ENCODE results near the gene SF3B4. TPM values are rescaled to one million over a fixed set of nuclear protein-coding genes. Genes with fewer than 3 reads are reported as not detected.

SF3B4 gene
- total and polyA plus RNA-seq, 12 donors, result 12.6 to 31.9 (median 24.3) TPM

DNA sequence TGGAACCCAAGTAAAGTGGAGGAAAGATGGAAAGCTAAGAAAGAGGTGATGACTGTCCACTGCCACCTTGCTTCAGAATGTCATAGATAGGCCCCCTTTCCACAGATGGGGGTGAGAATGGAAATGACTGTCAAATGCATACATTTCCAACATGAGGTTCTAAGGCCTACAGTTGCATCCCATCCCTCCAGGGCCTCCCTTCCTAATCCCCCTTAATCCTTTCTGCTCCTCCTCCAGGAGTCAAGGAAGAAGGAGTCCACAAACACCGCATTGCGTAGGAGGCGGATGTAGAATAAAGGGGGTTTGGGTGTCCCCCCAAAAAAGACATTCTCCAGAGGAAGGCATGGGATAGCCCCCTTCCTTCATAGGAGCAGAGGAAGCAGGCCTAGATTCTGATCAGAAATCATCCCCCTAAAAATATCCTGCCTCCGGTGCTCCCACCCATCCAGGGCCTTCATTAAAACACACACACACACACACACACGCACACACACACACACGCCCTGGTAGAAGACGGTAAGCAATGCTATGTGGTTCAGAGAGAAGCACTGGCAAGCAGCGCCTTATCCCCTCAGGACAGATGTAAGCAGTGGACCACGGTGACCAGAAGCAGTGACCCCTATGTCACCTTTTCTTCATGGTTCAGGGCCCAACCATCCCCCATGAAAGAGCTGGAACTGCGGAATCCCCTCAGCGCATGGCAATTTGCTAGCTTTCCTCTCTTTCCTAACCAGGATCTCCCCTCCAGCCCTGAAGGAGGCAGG is 12.0 kb downstream of the SF3B4 start:
- TF ChIP-seq, protein P1, sequence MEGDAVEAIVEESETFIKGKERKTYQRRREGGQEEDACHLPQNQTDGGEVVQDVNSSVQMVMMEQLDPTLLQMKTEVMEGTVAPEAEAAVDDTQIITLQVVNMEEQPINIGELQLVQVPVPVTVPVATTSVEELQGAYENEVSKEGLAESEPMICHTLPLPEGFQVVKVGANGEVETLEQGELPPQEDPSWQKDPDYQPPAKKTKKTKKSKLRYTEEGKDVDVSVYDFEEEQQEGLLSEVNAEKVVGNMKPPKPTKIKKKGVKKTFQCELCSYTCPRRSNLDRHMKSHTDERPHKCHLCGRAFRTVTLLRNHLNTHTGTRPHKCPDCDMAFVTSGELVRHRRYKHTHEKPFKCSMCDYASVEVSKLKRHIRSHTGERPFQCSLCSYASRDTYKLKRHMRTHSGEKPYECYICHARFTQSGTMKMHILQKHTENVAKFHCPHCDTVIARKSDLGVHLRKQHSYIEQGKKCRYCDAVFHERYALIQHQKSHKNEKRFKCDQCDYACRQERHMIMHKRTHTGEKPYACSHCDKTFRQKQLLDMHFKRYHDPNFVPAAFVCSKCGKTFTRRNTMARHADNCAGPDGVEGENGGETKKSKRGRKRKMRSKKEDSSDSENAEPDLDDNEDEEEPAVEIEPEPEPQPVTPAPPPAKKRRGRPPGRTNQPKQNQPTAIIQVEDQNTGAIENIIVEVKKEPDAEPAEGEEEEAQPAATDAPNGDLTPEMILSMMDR (IDR thresholded peaks at IDR 0.05), result no peak

DNA sequence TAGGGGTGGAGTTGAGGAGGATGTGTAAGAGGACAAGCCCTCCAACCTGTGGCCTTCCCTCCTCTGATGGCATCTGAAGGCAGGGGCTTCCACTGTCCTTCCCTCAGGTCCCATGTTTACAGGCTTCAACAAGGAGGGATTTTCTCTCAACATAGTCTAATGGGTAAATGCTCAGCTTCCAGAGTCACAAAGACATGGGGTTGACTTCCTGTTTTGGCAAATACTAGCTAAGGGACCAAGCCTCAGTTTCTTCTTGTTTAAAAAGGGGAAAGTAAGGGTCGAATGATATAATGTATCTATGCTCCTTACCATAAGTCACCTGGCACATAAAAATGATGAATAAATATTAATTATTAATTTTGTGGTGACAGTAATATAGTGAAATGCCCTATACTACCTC is 13.1 kb downstream of the SF3B4 start:
- peaks cover 0 to 16% (median 0%) of the 10 kb centered on the region in 9 donors for H3K4me1 ChIP-seq
- no peak overlapping the region for H3K4me3 ChIP-seq
- WGBS, 2 donors, result 93 to 97% methylated on average over 1 of the region's 1 CpG
- H3K27me3 ChIP-seq, result peaks cover 0 to 26% (median 6%) of the 10 kb centered on the region in 7 donors
- intact Hi-C loops (cut with DNase I), result no loop called here
- ATAC-seq, result no peak
- DNase-seq, result no peak
- TF ChIP-seq, protein P1 (IDR thresholded peaks at IDR 0.05), result no peak
- no peaks in the 10 kb centered on the region for H3K36me3 ChIP-seq
- H3K9me3 ChIP-seq, result no peaks in the 10 kb centered on the region
- no peak overlapping the region for H3K27ac ChIP-seq

More for the DNA sequence above, 12.0 kb downstream of the SF3B4 start:
- WGBS, 2 donors, result 82 to 85% methylated on average over 11 of the region's 11 CpGs
- H3K4me1 ChIP-seq, result peaks cover 0 to 16% (median 0%) of the 10 kb centered on the region in 9 donors
- H3K4me3 ChIP-seq, result no peak overlapping the region
- no peak overlapping the region for H3K27ac ChIP-seq
- DNase-seq (no peak), ATAC-seq (no peak)
- H3K27me3 ChIP-seq, result peaks cover 0 to 26% (median 6%) of the 10 kb centered on the region in 7 donors
- intact Hi-C loops (cut with DNase I), result no loop called here
- no peaks in the 10 kb centered on the region for H3K9me3 ChIP-seq
- no peaks in the 10 kb centered on the region for H3K36me3 ChIP-seq

DNA sequence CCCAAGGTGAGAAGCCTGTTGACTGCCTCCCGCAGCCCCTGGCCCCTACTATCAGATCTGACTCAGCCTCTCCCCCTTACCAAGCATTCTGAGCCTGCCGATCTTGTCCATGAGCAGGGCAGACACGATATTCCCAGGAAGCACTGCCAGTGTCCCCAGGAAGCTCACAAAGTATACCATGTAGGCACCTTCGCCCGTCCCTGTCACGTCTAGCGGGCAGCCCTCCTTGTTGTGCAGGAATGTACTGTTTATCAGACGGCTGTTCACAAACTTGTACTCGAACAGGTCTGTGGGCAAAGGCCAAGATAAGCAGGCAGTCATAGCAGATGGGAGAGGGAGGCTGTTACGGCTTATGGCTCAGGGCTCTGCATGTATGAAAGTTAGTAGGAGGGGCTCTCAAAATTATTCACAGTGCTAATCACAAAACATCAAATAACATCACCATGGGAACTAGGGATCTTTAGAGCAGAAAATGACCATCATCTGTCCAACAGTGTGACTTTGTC is 21.0 kb downstream of the SF3B4 start:
- Histone ChIP-seq H3K27ac (no peak overlapping the region), H3K36me3 (no peaks in the 10 kb centered on the region), H3K9me3 (no peaks in the 10 kb centered on the region), H3K4me1 (no peaks in the 10 kb centered on the region), H3K27me3 (no peaks in the 10 kb centered on the region), H3K4me3 (no peak overlapping the region)
- TF ChIP-seq, protein P1 (IDR thresholded peaks at IDR 0.05), result no peak
- 57 to 68% methylated on average over 10 of the region's 10 CpGs for WGBS, 2 donors
- intact Hi-C loops (cut with DNase I), result loop anchor here in 1 of 10 donors (10.0 kb wide), 1 partner anchor 138 kb away; no protein-coding TSS in a partner anchor
- ATAC-seq (no peak), DNase-seq (no peak)

DNA sequence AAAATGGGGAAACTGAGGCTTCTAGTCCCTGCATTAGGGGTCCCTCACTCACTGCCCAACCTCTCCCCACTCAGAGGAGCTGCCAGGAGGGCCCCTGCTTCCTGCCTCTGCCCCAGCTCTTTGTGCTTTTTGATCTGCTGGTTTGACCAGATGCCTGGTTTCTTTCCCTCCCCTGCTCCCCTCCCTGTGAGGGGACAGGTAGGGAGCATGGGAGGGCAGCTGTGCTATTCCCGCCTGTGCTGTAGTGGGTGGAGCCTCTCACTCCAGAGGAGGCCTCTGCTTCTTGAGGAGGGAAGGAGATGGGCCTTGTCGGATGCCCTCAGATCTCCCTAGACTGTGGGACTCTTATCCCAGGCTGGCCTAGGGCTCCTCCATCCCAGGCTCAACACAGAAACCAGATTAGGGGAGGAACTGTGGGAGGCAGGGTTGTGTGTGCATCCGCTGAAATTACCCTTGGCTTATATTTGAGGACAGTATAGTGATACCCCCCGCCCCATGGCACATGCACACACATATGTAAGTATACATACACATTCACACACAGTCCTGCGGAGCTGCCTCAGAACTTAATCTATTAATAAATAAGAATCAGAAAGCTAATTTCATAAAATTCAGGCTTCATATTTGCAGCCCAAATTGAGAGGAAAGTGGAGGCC is 23.6 kb downstream of the SF3B4 start:
- H3K4me1 ChIP-seq, result peaks cover 4 to 15% (median 10%) of the 10 kb centered on the region in 9 donors
- no peak for DNase-seq
- H3K4me3 ChIP-seq, result no peak overlapping the region
- no peaks in the 10 kb centered on the region for H3K9me3 ChIP-seq
- no peak for ATAC-seq
- intact Hi-C loops (cut with DNase I), result loop anchor here in 2 of 10 donors (2.0 to 10.0 kb wide), 3 partner anchors 19 to 148 kb away; no protein-coding TSS in a partner anchor
- H3K27me3 ChIP-seq, result no peaks in the 10 kb centered on the region
- TF ChIP-seq, protein P1 (IDR thresholded peaks at IDR 0.05), result no peak
- no peak overlapping the region for H3K27ac ChIP-seq
- WGBS, 2 donors, result 86 to 90% methylated on average over 5 of the region's 5 CpGs
- H3K36me3 ChIP-seq, result no peaks in the 10 kb centered on the region
